HepG2 (cell line): Measurements from ENCODE around the gene DPM2. TPM values are rescaled to one million over a fixed set of nuclear protein-coding genes. Genes with fewer than 3 reads are reported as not detected.

Experiments
- DZIP1 ChIP-seq: sonication (generic); formaldehyde crosslinking; IDR thresholded peaks from 2 replicates; pipeline ENCODE4 v1.5.0; 2020; ENCODE audit warnings: mild to moderate bottlenecking, missing genetic modification reagents
- FOXA1 ChIP-seq, 2 experiments: fragments of 450-650 bp in 1 of 2; sonication (generic) in 1 of 2; formaldehyde crosslinking in 1 of 2; IDR thresholded peaks; 2 replicates each; pipeline versions ENCODE4 v1.4.0 to v1.6.1; 2016 to 2020; ENCODE audit warnings: missing genetic modification reagents in 1 of 2
- FOXO4 ChIP-seq: sonication (generic); formaldehyde crosslinking; conservative IDR thresholded peaks from 2 replicates; pipeline ENCODE4 v1.8.1; 2023; ENCODE audit warnings: missing genetic modification reagents
- GABPB1 ChIP-seq: IDR thresholded peaks from 2 replicates; pipeline ENCODE4 v1.6.1; 2016; ENCODE audit warnings: mild to moderate bottlenecking, missing genetic modification reagents, moderate library complexity, missing compliant biosample characterization
- JUN ChIP-seq: sonication (generic); formaldehyde crosslinking; IDR thresholded peaks from 2 replicates; pipeline ENCODE4 v1.4.0; 2020; ENCODE audit warnings: mild to moderate bottlenecking, missing genetic modification reagents
- KLF13 ChIP-seq: sonication (generic); formaldehyde crosslinking; IDR thresholded peaks from 2 replicates; pipeline ENCODE4 v1.4.0; 2020; ENCODE audit warnings: mild to moderate bottlenecking, missing genetic modification reagents
- NR2F2 ChIP-seq: IDR thresholded peaks from 2 replicates; pipeline ENCODE4 v1.6.1; 2012; ENCODE audit warnings: low read depth, inconsistent platforms, borderline replicate concordance
- SMYD3 ChIP-seq: sonication (generic); formaldehyde crosslinking; IDR thresholded peaks from 2 replicates; pipeline ENCODE4 v1.8.1; 2023; ENCODE audit warnings: mild to moderate bottlenecking, missing genetic modification reagents
- TBX3 ChIP-seq: fragments of 450-650 bp; IDR thresholded peaks from 2 replicates; pipeline ENCODE4 v1.6.1; 2017; ENCODE audit warnings: antibody characterized with exemption, mild to moderate bottlenecking, inconsistent platforms, borderline replicate concordance
- ZNF235 ChIP-seq: sonication (generic); formaldehyde crosslinking; IDR thresholded peaks from 2 replicates; pipeline ENCODE4 v1.8.1; 2023; ENCODE audit warnings: mild to moderate bottlenecking, missing genetic modification reagents, borderline replicate concordance
- ZNF564 ChIP-seq: sonication (generic); formaldehyde crosslinking; IDR thresholded peaks from 2 replicates; pipeline ENCODE4 v1.8.1; 2023; ENCODE audit warnings: mild to moderate bottlenecking, missing genetic modification reagents
- ZNF576 ChIP-seq: sonication (generic); formaldehyde crosslinking; IDR thresholded peaks from 2 replicates; pipeline ENCODE4 v1.4.0; 2020; ENCODE audit warnings: mild to moderate bottlenecking, missing genetic modification reagents
- polyA plus RNA-seq, 8 experiments: library from polyadenylated mRNA; depleted of rRNA in 3 of 8; stranded (reverse) in 7 of 8; unstranded in 1 of 8; fragments of >200 nt; fragmentation: Illumina TruSeq in 4 of 8; extraction: Trizol in 4 of 8; gene quantifications; 2 replicates each; pipeline versions ENCODE4 v1.2.1 to v1.2.3, GENCODE V29; 2011 to 2016; ENCODE audit warnings: low read depth in 4 of 8, missing spikeins in 1 of 8, mixed read lengths in 1 of 8; ENCODE audit not compliant: insufficient read depth in 1 of 8
- total RNA-seq, 5 experiments: library from RNA; depleted of rRNA; stranded (reverse); fragments of >200 nt; fragmentation: Illumina TruSeq; extraction: Trizol; gene quantifications; 2 replicates each; pipeline ENCODE4 v1.2.3, GENCODE V29; 2016; ENCODE audit warnings: low read depth in 1 of 5
- TF ChIP-seq, protein P1 (sequence below): sonication (generic); formaldehyde crosslinking; IDR thresholded peaks from 2 replicates; pipeline ENCODE4 v1.5.1; 2020; ENCODE audit warnings: mild to moderate bottlenecking, missing genetic modification reagents, borderline replicate concordance
- TF ChIP-seq, protein P2 (sequence below): sonication (generic); formaldehyde crosslinking; IDR thresholded peaks from 2 replicates; pipeline ENCODE4 v1.5.0; 2020; ENCODE audit warnings: missing genetic modification reagents
- TF ChIP-seq, protein P3 (sequence below): sonication (generic); formaldehyde crosslinking; IDR thresholded peaks from 2 replicates; pipeline ENCODE4 v1.4.0; 2020; ENCODE audit warnings: missing genetic modification reagents, borderline replicate concordance

DPM2 gene
- total and polyA plus RNA-seq, 2 of the 13 experiments (the other 11 are each of a cell fraction or from before 2014, with no cell fraction given) = 24.8 to 35.3 TPM

DNA sequence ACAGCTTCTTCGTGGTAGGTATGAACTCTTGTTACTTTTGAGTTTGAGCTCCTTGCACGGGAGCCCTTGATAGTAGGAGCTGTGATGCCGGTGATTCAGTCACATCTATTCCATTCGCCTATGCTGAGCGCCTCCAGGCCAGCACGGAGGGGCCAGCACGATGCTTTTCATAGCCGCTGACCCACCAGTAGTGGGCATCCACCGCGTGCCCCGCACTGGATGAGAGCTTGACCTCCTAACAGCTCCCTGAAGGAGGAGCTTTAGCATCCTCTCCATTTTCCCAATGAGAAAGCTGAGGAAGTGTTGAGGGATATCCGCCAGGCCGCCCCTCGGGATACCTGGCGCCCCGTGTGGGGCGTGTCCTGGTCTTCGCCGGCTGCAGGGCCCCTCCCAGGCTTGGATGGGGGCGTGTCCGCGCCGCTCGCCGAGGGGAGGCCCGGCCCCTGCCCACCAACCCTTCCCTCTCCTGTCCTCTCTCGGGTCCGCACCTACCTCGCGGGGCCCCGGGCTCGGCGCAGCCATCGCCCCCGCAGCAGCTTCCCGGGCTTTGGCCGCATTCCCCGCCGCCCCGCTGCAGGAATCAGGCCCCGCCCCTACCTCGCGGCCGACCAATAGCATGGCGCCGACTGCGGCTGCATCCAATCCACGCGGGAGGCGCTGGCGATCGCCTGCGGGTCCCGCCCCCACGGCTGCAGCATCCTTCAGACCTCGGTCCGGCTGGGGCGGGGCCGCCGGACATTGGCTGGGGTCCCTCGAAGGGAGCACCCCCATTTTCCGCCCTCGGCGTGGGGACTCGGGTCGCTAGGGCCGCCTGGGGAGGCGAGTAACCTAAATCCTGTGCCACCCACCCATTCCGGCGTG, 7.2 kb downstream of the DPM2 start, which contains the start of gene PIP5KL1 (continued):
- TF ChIP-seq, protein P1, sequence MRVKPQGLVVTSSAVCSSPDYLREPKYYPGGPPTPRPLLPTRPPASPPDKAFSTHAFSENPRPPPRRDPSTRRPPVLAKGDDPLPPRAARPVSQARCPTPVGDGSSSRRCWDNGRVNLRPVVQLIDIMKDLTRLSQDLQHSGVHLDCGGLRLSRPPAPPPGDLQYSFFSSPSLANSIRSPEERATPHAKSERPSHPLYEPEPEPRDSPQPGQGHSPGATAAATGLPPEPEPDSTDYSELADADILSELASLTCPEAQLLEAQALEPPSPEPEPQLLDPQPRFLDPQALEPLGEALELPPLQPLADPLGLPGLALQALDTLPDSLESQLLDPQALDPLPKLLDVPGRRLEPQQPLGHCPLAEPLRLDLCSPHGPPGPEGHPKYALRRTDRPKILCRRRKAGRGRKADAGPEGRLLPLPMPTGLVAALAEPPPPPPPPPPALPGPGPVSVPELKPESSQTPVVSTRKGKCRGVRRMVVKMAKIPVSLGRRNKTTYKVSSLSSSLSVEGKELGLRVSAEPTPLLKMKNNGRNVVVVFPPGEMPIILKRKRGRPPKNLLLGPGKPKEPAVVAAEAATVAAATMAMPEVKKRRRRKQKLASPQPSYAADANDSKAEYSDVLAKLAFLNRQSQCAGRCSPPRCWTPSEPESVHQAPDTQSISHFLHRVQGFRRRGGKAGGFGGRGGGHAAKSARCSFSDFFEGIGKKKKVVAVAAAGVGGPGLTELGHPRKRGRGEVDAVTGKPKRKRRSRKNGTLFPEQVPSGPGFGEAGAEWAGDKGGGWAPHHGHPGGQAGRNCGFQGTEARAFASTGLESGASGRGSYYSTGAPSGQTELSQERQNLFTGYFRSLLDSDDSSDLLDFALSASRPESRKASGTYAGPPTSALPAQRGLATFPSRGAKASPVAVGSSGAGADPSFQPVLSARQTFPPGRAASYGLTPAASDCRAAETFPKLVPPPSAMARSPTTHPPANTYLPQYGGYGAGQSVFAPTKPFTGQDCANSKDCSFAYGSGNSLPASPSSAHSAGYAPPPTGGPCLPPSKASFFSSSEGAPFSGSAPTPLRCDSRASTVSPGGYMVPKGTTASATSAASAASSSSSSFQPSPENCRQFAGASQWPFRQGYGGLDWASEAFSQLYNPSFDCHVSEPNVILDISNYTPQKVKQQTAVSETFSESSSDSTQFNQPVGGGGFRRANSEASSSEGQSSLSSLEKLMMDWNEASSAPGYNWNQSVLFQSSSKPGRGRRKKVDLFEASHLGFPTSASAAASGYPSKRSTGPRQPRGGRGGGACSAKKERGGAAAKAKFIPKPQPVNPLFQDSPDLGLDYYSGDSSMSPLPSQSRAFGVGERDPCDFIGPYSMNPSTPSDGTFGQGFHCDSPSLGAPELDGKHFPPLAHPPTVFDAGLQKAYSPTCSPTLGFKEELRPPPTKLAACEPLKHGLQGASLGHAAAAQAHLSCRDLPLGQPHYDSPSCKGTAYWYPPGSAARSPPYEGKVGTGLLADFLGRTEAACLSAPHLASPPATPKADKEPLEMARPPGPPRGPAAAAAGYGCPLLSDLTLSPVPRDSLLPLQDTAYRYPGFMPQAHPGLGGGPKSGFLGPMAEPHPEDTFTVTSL (CRISPR knock-in tag) = no peak
- TF ChIP-seq DZIP1 (CRISPR knock-in tag) (no peak), ZNF576 (CRISPR knock-in tag) (no peak), FOXO4 (CRISPR knock-in tag) (0 out of 2 replicates have a peak, but pooled peaks have one; percentile 53), KLF13 (no peak), TBX3 (no peak), NR2F2 (no peak), ZNF564 (CRISPR knock-in tag) (no peak), ZNF235 (CRISPR knock-in tag) (no peak), JUN (no peak), SMYD3 (CRISPR knock-in tag) (no peak), FOXA1 (IDR thresholded peaks at IDR 0.05) (no peak), FOXA1 (CRISPR knock-in tag; IDR thresholded peaks at IDR 0.05) (no peak), GABPB1 (CRISPR knock-in tag) (peak; percentile 65; the same call in 1 of the 2 replicates)
- TF ChIP-seq, protein P2, sequence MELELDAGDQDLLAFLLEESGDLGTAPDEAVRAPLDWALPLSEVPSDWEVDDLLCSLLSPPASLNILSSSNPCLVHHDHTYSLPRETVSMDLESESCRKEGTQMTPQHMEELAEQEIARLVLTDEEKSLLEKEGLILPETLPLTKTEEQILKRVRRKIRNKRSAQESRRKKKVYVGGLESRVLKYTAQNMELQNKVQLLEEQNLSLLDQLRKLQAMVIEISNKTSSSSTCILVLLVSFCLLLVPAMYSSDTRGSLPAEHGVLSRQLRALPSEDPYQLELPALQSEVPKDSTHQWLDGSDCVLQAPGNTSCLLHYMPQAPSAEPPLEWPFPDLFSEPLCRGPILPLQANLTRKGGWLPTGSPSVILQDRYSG = no peak
- TF ChIP-seq, protein P3, sequence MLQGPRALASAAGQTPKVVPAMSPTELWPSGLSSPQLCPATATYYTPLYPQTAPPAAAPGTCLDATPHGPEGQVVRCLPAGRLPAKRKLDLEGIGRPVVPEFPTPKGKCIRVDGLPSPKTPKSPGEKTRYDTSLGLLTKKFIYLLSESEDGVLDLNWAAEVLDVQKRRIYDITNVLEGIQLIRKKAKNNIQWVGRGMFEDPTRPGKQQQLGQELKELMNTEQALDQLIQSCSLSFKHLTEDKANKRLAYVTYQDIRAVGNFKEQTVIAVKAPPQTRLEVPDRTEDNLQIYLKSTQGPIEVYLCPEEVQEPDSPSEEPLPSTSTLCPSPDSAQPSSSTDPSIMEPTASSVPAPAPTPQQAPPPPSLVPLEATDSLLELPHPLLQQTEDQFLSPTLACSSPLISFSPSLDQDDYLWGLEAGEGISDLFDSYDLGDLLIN (CRISPR knock-in tag) = no peak
